Hematopoietic multipotent progenitor cell treated with erythropoietin and hydrocortisone succinate and interleukin-3 and kit ligand, for 8 days (in vitro differentiated cells): ENCODE results near the gene FXYD4.
"Not testable (repeated sequence)": the region's sequence is repeated elsewhere in the genome, so short reads cannot be mapped to it uniquely, and the experiment has no call there.

Experiments used
- DNase-seq: peaks from one replicate; pipeline ENCODE4 v3.0.0-alpha.2; 2015

The FXYD4 gene

GRCh38 chr10:43421201-43421507 is 49.7 kb downstream of the FXYD4 start:
- DNase-seq: no peak

- DNase-seq: no peak
These were observed 50.1 kb downstream of the FXYD4 start for GRCh38 chr10:43421519-43421918.

GRCh38 chr10:43421944-43422343 is 50.5 kb downstream of the FXYD4 start:
- not testable (repeated sequence) for DNase-seq

- no peak for DNase-seq
These were observed 53.0 kb downstream of the FXYD4 start for GRCh38 chr10:43424416-43424815.
